OCI-LY3 (cell line): ENCODE measurements around the gene APCS.
A peak's percentile ranks its signal among the peaks of the same experiment; 100 is the strongest.

ENCODE experiments used
- H2AFZ ChIP-seq: fragments of 200-600, 300-600 bp; shearing (Covaris generic); 2 replicates; pipeline ENCODE4 v1.6.0; 2014; ENCODE audit warnings: antibody characterized with exemption, low read depth, low read length
- H3K27ac ChIP-seq: fragments of 200-600, 300-600 bp; sonication (generic); 2 replicates; pipeline ENCODE4 v1.5.1; 2014; ENCODE audit warnings: mild to moderate bottlenecking, low read length, moderate library complexity, mixed read lengths
- H3K27me3 ChIP-seq: fragments of 200-600, 300-600 bp; sonication (generic); 2 replicates; pipeline ENCODE4 v1.6.1; 2014; ENCODE audit warnings: low read depth, low read length, mixed read lengths
- H3K36me3 ChIP-seq: fragments of 200-600, 300-600 bp; sonication (generic); replicated peaks from 2 replicates; pipeline ENCODE3; 2014; ENCODE audit warnings: low read depth, low read length, mixed read lengths
- H3K4me1 ChIP-seq: fragments of 300-600, 200-600 bp; sonication (generic); 2 replicates; pipeline ENCODE4 v1.6.1; 2014; ENCODE audit warnings: low read length, mixed read lengths
- H3K4me2 ChIP-seq: fragments of 200-600, 300-600 bp; sonication (generic); 2 replicates; pipeline ENCODE4 v1.6.1; 2014; ENCODE audit warnings: low read length, mixed read lengths
- H3K4me3 ChIP-seq: fragments of 300-600, 200-600 bp; sonication (generic); 2 replicates; pipeline ENCODE4 v1.5.1; 2014; ENCODE audit warnings: antibody characterized with exemption, mild to moderate bottlenecking, low read length, moderate library complexity
- H3K79me2 ChIP-seq: fragments of 300-600, 200-600 bp; shearing (Covaris generic); 2 replicates; pipeline ENCODE4 v1.6.1; 2014; ENCODE audit warnings: mild to moderate bottlenecking, low read length, mixed read lengths
- H3K9ac ChIP-seq: fragments of 300-600, 200-600 bp; shearing (Covaris generic); 2 replicates; pipeline ENCODE4 v1.6.0; 2014; ENCODE audit warnings: mild to moderate bottlenecking, low read length, moderate library complexity
- H3K9me3 ChIP-seq: fragments of 200-600, 300-600 bp; shearing (Covaris generic); 2 replicates; pipeline ENCODE4 v1.6.1; 2014; ENCODE audit warnings: low read length, mixed read lengths; ENCODE audit not compliant: insufficient read depth
- H4K20me1 ChIP-seq: fragments of 200-600, 300-600 bp; sonication (generic); 2 replicates; pipeline ENCODE4 v1.6.1; 2016; ENCODE audit warnings: low read length, mixed read lengths; ENCODE audit not compliant: insufficient read depth
- CTCF ChIP-seq: fragments of 200-600, 300-600 bp; sonication (generic); IDR thresholded peaks from 2 replicates; pipeline ENCODE4 v1.5.1; 2014; ENCODE audit warnings: antibody characterized with exemption, low read length, low read depth
- EZH2phosphoT487 ChIP-seq: fragments of 200-600 bp; shearing (Covaris generic); IDR thresholded peaks from 2 replicates; pipeline ENCODE4 v1.6.1; 2018; ENCODE audit warnings: antibody characterized with exemption, mixed run types, low read depth

APCS gene

GRCh38 chr1:159556931-159557369 lies 30.7 kb upstream of the APCS start:
- TF ChIP-seq EZH2phosphoT487: no peak
- no peak for TF ChIP-seq CTCF
- Histone ChIP-seq H3K79me2 (no peaks in the 10 kb centered on the region), H3K36me3 (peaks cover 12% of the 10 kb centered on the region)

GRCh38 chr1:159560599-159560998 lies 27.0 kb upstream of the APCS start:
- no peak overlapping the region for H3K4me3 ChIP-seq
- no peak for TF ChIP-seq EZH2phosphoT487
- TF ChIP-seq CTCF: no peak
- no peak overlapping the region for H3K27ac ChIP-seq
- no peaks in the 10 kb centered on the region for H3K27me3 ChIP-seq
- no peak overlapping the region for H3K4me2 ChIP-seq
- H2AFZ ChIP-seq: no peak overlapping the region
- peaks cover 30% of the 10 kb centered on the region for H3K4me1 ChIP-seq
- no peak overlapping the region for H3K9ac ChIP-seq
- no peaks in the 10 kb centered on the region for H3K79me2 ChIP-seq
- H3K36me3 ChIP-seq: peaks cover 14% of the 10 kb centered on the region
- no peaks in the 10 kb centered on the region for H4K20me1 ChIP-seq
- peaks cover 10% of the 10 kb centered on the region; the same call in 1 of the 2 replicates for H3K9me3 ChIP-seq

More at GRCh38 chr1:159556931-159557369, 30.7 kb upstream of the APCS start:
- Histone ChIP-seq H3K27me3 (no peaks in the 10 kb centered on the region), H2AFZ (no peak overlapping the region), H3K27ac (no peak overlapping the region), H4K20me1 (no peaks in the 10 kb centered on the region), H3K9me3 (0 out of 2 replicates have a peak, but pooled peaks cover 3% of the 10 kb centered on the region), H3K4me1 (peaks cover 15% of the 10 kb centered on the region), H3K4me3 (no peak overlapping the region), H3K9ac (no peak overlapping the region), H3K4me2 (no peak overlapping the region)

GRCh38 chr1:159561497-159561896 lies 26.1 kb upstream of the APCS start:
- Histone ChIP-seq H3K9ac (no peak overlapping the region), H3K79me2 (no peaks in the 10 kb centered on the region), H3K27me3 (no peaks in the 10 kb centered on the region)

GRCh38 chr1:159562680-159563079 lies 24.9 kb upstream of the APCS start:
- Histone ChIP-seq H3K79me2 (no peaks in the 10 kb centered on the region), H3K9me3 (peaks cover 11% of the 10 kb centered on the region; the same call in 1 of the 2 replicates), H3K4me2 (no peak overlapping the region), H3K27ac (no peak overlapping the region), H3K36me3 (peaks cover 14% of the 10 kb centered on the region), H2AFZ (peak overlapping the region; percentile 44), H3K9ac (no peak overlapping the region), H3K27me3 (no peaks in the 10 kb centered on the region), H3K4me3 (no peak overlapping the region), H4K20me1 (no peaks in the 10 kb centered on the region), H3K4me1 (peaks cover 37% of the 10 kb centered on the region)
- TF ChIP-seq CTCF (no peak), EZH2phosphoT487 (no peak)

More at GRCh38 chr1:159561497-159561896, 26.1 kb upstream of the APCS start:
- peak overlapping the region; percentile 62 for H3K27ac ChIP-seq
- peaks cover 11% of the 10 kb centered on the region; the same call in 1 of the 2 replicates for H3K9me3 ChIP-seq
- peak overlapping the region; percentile 8; the same call in 1 of the 2 replicates for H3K4me3 ChIP-seq
- TF ChIP-seq CTCF (no peak), EZH2phosphoT487 (no peak)
- peaks cover 30% of the 10 kb centered on the region for H3K4me1 ChIP-seq
- peaks cover 14% of the 10 kb centered on the region for H3K36me3 ChIP-seq
- peak overlapping the region; percentile 58 for H3K4me2 ChIP-seq
- no peaks in the 10 kb centered on the region for H4K20me1 ChIP-seq
- no peak overlapping the region for H2AFZ ChIP-seq
